Prostate gland (tissue), 2 donors: Measurements from ENCODE around the gene RHCE. TPM values are rescaled to one million over a fixed set of nuclear protein-coding genes. Genes with fewer than 3 reads are reported as not detected.

ENCODE experiments used
- DNase-seq: peaks from one replicate; pipeline ENCODE4 v3.0.0-alpha.2; 2019; ENCODE audit warnings: low spot score
- H3K27ac ChIP-seq, 2 donors: fragments of 200-600 bp; sonication (generic); 2 replicates each; pipeline ENCODE4 v1.5.1; 2017 to 2019
- H3K27me3 ChIP-seq: fragments of 200-600 bp; sonication (generic); replicated peaks from 2 replicates; pipeline ENCODE4 v1.5.1; 2019; ENCODE audit not compliant: insufficient read depth
- H3K36me3 ChIP-seq, 2 donors: fragments of 200-600 bp; sonication (generic); 1 replicate in 1 of 2; 2 replicates in 1 of 2; pipeline versions ENCODE4 v1.5.1 to v1.8.1; 2017 to 2019
- H3K4me1 ChIP-seq: fragments of 200-600 bp; sonication (generic); replicated peaks from 2 replicates; pipeline ENCODE4 v1.5.1; 2019
- H3K4me3 ChIP-seq, 2 donors: fragments of 200-600 bp; sonication (generic); 2 replicates each; pipeline ENCODE4 v1.5.1; 2017 to 2019
- H3K9me3 ChIP-seq: fragments of 200-600 bp; sonication (generic); 2 replicates; pipeline ENCODE4 v1.5.1; 2017
- CTCF ChIP-seq, 4 experiments: fragments of 200-600 bp in 2 of 4; fragments of 450-650 bp in 2 of 4; sonication (generic) in 2 of 4; IDR thresholded peaks; 1 replicate in 3 of 4; 2 replicates in 1 of 4; pipeline ENCODE4 v1.5.1; 2016 to 2019; ENCODE audit warnings: antibody characterized with exemption in 4 of 4, mild to moderate bottlenecking in 2 of 4, moderate library complexity in 2 of 4
- POLR2A ChIP-seq: fragments of 450-650 bp; IDR thresholded peaks from one replicate; pipeline ENCODE4 v1.6.1; 2016; ENCODE audit warnings: antibody characterized with exemption, mild to moderate bottlenecking
- POLR2AphosphoS5 ChIP-seq: sonication (generic); formaldehyde crosslinking; IDR thresholded peaks from one replicate; pipeline ENCODE4 v1.6.1; 2017; ENCODE audit warnings: antibody characterized with exemption
- WGBS: methylation state at CpG from one replicate; pipeline ENCODE4 v1.1.5; 2018; 5-methylcytosine and 5-hydroxymethylcytosine counted together
- intact Hi-C: fragments of 100-400 bp; cut with DNase I; formaldehyde crosslinking; loops from one replicate; pipeline ENCODE4 v1.14.2; 2022
- total RNA-seq, 2 donors: library from RNA; depleted of rRNA; stranded (reverse); fragments of >200 nt; gene quantifications; one replicate each; pipeline ENCODE4 v1.1.0, GENCODE V29; 2016

Gene RHCE
- total RNA-seq, 2 donors from 2014 or later = 2.4 to 3.9 TPM

DNA sequence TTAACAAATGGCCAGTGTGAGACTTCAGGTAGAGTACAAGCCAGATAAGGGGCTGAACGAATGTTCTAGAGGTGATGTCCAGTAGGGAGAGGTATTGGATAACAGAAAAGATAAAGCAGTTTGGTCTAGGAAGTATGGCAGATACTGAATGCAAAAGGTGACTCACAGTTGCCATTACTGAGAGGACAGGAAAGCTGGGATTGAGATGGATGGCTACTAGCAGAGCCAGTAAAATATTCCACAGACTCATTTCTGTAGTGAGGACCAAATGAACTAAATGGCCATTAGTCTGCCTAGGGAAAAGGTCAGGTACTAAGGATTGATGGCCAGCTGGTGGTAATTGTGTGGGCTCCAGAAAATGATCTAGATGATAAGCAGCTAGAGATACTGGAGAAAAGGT lies 21.6 kb upstream of the RHCE start:
- no peak overlapping the region for H3K4me3 ChIP-seq
- no peaks in the 10 kb centered on the region for H3K9me3 ChIP-seq
- peaks cover 2% of the 10 kb centered on the region for H3K4me1 ChIP-seq
- no peak for DNase-seq
- no peaks in the 10 kb centered on the region for H3K36me3 ChIP-seq
- intact Hi-C loops = no loop called here
- no peak overlapping the region for H3K27ac ChIP-seq
- TF ChIP-seq POLR2AphosphoS5 = no peak
- TF ChIP-seq POLR2A = no peak
- peak in 1 of 4 experiments; percentile 12 for TF ChIP-seq CTCF (IDR thresholded peaks at IDR 0.05)
- no peaks in the 10 kb centered on the region for H3K27me3 ChIP-seq
- 51% methylated on average over 1 of the region's 1 CpG for WGBS

GRCh38 chr1:25439287-25439686 lies 18.7 kb upstream of the RHCE start:
- Histone ChIP-seq H3K27ac (no peak overlapping the region), H3K4me3 (no peak overlapping the region), H3K4me1 (peaks cover 15% of the 10 kb centered on the region), H3K9me3 (no peaks in the 10 kb centered on the region), H3K36me3 (no peaks in the 10 kb centered on the region), H3K27me3 (no peaks in the 10 kb centered on the region)
- no peak for DNase-seq
- TF ChIP-seq CTCF (IDR thresholded peaks at IDR 0.05) = no peak
- TF ChIP-seq POLR2A = no peak
- no peak for TF ChIP-seq POLR2AphosphoS5
- intact Hi-C loops = no loop called here
- WGBS = 96% methylated on average over 6 of the region's 6 CpGs

DNA sequence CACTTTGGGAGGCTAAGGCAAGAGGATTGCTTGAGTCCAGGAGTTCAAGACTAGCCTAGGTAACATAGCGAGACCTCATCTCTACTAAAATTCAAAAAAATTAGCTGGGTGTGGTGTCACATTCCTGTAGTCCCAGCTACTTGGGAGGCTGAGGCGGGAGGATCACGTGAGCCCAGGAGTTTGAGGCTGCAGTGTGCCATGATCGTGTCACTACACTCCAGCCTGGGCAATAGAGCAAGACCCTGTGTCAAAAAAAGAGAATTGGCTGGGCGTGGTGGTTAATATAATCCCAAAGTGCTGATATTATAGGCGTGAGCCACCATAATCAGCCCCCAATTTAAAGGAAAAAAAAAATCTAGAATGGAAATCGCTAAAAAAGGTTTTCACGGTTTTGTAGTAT lies 17.0 kb upstream of the RHCE start:
- no peaks in the 10 kb centered on the region for H3K27me3 ChIP-seq
- WGBS = 95% methylated on average over 8 of the region's 8 CpGs
- no peaks in the 10 kb centered on the region for H3K9me3 ChIP-seq
- intact Hi-C loops = no loop called here
- DNase-seq = no peak
- peaks cover 15% of the 10 kb centered on the region for H3K4me1 ChIP-seq
- TF ChIP-seq POLR2A (no peak), CTCF (IDR thresholded peaks at IDR 0.05) (no peak), POLR2AphosphoS5 (no peak)
- H3K27ac ChIP-seq = no peak overlapping the region
- no peak overlapping the region for H3K4me3 ChIP-seq
- no peaks in the 10 kb centered on the region for H3K36me3 ChIP-seq

- H3K27ac ChIP-seq = peak overlapping the region; percentile 38 to 49
- H3K36me3 ChIP-seq = no peaks in the 10 kb centered on the region
- intact Hi-C loops = no loop called here
- H3K27me3 ChIP-seq = no peaks in the 10 kb centered on the region
- no peaks in the 10 kb centered on the region for H3K9me3 ChIP-seq
- peak; percentile 22 for DNase-seq
- no peak overlapping the region for H3K4me3 ChIP-seq
- 7% methylated on average over 4 of the region's 4 CpGs for WGBS
- TF ChIP-seq POLR2AphosphoS5 (peak; percentile 11), CTCF (IDR thresholded peaks at IDR 0.05) (no peak), POLR2A (no peak)
- peaks cover 13% of the 10 kb centered on the region for H3K4me1 ChIP-seq
These were observed 14.9 kb upstream of the RHCE start for GRCh38 chr1:25435397-25436108.
